Activated CD8-positive, alpha-beta memory T cell treated with anti-CD3 and anti-CD28 coated beads for 1 hour (primary cell): Measurements from ENCODE around the gene C5orf52.
"Not testable (repeated sequence)": the region's sequence is repeated elsewhere in the genome, so short reads cannot be mapped to it uniquely, and the experiment has no call there.

Experiments
- DNase-seq, 2 donors: peaks; one replicate each; pipeline ENCODE4 v3.0.0-alpha.2; 2020; ENCODE audit warnings: low read depth in 1 of 2; ENCODE audit errors: extremely low read depth in 1 of 2

Gene C5orf52

GRCh38 chr5:157670662-157671591 is at the start of gene C5orf52:
Gene C5orf52 (plus strand): TSS chr5:157671533. CDS start chr5:157671615, 82 bp downstream.
- no peak for DNase-seq

GRCh38 chr5:157624144-157624543 is 47.2 kb upstream of the C5orf52 start:
- no peak for DNase-seq

DNA sequence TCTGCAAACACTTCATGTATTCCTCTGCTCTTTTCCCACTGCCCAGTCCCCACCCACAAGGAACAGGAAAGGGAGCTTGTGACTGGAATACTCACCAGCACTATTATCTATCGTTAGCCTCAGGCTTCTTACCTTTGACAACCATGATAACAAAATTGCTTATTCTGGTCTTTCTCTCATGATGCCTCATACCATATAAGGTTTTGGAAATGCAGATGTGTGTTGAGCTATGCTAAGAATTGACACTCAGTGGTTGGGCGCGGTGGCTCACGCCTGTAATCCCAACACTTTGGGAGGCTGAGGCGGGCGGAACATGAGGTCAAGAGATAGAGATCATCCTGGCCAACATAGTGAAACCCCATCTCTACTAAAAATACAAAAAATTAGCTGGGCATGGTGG is 44.5 kb upstream of the C5orf52 start:
- no peak for DNase-seq

DNA sequence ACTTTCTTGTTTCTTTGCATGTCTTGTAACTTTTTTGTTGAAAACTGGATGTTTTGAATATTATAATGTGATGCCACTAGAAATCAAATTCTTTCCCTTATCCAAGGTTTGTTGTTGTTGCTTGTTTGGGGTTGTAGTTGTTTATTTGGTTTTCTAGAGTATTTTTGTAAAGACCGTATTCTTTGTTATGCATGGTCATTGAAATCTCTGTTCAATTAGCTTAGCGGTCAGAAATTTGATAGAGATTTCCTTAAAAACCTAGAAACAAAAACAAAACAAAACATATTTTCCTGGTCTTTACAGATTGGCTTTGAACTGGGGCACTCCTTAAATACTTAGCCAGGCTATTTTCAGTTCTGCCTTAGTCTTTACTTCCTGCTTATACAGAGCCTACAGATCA is 41.0 kb upstream of the C5orf52 start:
- DNase-seq, result no peak

DNA sequence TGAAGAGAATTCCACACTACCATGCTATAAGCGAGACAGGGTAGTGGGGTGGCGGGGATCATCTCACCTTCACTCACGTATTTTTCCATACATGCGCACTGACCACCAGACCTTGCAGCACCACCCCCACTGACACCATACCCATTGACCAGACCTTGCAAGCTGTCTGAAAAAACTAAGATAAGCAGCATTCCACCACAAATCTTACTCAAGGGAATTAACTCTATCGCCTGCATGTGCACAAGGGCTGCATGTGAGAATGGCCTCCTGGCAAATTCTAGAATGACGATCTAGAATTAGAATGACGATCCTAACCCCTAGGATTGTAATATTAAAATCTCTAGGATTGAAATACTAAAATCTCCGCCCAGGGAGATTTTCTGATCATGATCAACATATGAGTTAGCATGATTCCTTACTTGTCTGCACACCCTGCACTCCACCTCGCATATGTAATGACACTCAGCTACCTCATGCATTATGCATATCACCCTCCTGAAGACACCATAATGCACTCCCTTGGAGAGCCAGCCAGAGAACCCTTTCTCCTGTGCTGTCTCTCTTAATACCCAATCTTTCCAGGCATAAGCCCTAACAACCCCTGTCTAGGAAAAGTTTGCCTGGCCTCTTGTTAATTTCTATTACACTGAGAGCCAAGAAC is 30.8 kb upstream of the C5orf52 start:
- no peak for DNase-seq

- no peak for DNase-seq
These were observed 22.9 kb upstream of the C5orf52 start for GRCh38 chr5:157648275-157648990.

DNA sequence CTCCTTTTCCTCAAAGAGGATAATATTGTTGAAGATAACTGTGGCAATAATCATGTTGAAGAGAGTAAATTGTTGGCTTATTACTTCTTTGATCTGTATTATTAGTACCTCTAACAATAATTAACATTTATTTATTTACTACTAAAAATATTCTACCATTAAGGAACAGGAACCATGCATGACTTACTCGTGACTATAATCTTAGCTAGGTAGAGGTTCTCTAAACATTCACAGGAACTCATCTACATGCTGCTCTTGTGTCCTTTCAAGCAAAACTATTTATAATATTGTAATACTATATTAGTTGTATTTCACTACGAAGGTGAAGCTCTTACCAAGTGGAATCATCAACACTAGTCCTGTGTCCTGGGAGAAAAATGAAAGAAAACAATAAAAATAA is 22.2 kb upstream of the C5orf52 start:
- no peak for DNase-seq

DNA sequence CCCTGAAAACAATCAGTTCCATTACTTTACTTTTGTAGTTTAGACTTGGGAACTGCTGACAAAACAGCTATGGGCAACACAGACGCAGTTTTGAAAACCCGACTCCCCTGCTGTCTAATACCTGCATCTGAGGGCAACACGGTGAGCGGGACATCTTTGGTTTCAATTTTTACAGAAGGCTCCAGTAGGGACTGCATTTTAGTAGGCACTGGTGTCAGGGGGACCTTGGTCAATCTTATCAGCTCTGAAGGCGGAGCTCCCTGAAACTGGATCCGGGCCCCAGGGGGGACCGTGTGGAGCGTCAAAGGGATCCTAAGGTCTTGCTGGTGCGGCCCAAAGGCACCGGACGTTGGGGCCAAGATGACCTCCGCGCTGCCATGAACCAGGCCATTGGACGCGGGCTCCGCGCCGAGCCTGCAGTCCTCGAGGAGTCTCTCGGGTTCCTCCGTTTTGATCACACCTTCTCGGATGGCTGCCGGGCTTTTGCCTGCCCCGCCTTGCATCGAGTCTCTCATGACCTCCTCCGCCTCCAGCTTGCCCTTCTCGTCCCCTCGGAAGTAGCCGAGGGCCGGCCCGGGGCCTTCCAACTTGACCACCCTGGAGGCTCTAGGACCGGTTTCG is 20.2 kb upstream of the C5orf52 start:
- DNase-seq, result no peak

- peak; percentile 44 to 66 for DNase-seq
These were observed 19.5 kb upstream of the C5orf52 start for GRCh38 chr5:157651623-157652376.

DNA sequence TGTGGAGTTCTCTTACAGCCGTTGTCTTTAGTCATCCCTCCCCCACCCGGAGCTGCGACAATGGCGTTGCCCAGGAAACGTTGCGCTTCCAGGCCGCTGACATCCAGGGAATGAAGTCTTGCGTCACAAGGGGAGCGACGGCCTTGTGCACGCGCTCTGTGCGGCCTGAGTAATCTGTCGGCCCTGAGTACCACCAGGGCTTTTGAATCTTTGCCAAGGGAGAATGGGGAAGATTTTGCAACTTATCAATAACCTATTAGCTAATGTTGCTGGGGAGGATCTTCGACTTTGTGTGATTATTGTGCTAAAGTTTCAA is 19.0 kb upstream of the C5orf52 start, which contains the start of gene SOX30:
TSS of gene SOX30 (minus strand) at position 62 of the 316 bp plus-strand sequence. CDS start 360 bp downstream, outside the sequence.
- DNase-seq, result no peak

DNA sequence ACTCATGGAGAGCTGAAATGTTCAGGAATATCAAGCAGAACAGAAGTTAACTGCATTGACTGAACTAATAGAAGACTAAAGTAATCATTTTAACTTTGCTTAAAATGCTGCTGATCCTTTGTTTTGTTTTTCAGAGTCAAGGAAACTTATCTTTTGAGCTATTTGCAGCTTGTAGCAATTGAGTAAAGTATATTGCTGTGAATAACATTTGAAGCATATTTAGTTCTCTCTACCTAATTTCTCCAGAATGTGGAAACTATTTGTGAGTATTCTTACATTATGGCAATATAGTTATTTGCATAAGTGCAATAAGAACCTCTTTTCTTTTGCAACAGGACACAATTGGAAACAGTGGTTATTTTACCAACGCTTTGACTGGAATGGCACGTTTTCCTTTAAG is 13.8 kb upstream of the C5orf52 start:
- no peak for DNase-seq

DNA sequence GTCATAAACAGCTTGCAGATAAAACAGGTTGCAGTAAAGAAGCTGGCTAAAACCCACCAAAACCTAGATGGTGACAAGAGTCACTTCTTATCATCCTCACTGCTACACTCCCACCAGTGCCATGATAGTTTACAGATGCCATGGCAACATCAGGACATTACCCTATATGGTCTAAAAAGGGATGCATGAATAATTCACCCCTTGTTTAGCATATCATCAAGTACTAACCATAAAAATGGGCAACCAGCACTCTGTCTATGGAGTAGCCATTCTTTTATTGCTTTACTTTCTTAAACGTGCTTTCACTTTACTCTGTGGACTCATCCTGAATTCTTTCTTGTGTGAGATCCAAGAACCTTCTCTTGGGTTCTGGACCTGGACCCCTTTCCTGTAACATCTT is 12.4 kb upstream of the C5orf52 start:
- no peak for DNase-seq

DNA sequence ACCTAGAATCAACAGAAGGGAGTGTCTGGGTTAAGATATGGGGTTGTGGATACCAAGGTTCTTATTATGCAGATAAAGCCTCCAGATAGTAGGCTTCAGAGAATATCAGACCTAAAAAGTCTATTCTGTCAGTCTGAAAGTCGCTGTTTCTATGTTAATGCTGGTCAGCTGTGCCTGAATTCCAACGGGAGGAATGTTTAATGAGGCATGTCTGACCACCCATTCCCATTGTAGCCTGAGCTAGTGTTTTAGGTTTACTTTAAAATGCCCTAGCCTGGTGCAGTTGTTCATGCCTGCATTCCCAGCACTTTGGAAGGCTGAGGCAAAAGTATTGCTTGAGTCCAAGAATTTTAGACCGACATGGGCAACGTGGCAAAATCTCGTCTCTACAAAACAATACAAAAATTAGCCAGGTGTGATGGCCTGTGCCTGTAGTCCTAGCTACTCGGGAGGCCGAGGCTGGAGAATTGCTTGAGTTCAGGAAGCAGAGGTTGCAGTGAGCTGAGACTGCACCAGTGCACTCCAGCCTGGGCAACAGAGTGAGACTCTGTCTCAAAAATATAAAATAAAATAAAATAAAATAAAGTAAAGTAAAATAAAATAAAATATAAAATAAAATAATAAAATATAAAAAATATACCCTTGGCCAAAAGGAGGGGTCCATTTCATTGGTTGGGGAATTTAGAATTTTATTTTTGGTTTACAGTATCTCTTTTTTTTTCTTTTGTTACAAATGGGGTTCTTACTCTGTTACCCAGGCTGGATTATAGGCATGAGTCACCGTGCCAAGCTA is 11.3 kb upstream of the C5orf52 start:
- DNase-seq, result no peak

DNA sequence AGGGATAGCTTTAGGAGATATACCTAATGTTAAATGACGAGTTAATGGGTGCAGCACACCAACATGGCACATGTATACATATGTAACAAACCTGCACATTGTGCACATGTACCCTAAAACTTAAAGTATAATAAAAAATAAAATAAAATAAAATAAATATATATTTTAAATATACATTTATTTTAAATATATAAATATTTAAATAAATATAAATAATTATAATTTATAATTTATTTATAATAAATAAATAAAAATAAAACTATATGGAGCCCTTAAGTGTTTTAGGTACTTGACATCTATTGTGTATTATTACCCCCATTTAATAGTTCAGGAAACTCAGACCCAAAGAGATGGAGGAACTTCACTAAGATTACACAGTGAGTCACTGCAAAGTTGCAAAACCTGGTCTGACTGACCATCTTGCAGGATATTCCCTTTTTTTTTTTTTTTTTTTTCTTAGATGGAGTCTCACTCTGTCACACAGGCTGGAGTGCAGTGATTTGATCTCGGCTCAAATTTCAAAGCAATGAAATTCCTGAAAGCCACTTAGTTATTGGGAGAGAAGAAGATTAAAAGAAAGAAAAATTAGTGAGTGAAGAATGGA is 5.8 kb upstream of the C5orf52 start:
- DNase-seq, result no peak

- no peak for DNase-seq
These were observed 3.0 kb upstream of the C5orf52 start for GRCh38 chr5:157668356-157668755.

DNA sequence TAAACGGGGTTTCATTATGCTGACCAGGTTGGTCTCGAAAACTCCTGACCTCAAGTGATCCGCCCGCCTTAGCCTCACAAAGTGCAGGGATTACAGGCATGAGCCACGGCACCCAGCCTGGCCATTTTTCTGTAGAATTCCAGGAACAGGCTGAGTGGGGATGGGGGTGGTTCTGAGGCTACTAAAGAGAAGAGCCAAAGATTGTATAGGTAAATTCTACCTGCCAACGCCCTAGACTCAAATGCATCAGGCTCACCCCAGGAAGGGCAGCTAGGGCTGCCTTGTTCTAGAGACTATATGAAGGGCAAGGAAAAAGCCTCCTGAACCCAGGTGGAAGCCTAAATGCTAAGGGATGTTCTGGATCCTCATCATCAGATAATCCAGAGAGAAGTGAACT is 1.6 kb upstream of the C5orf52 start:
- DNase-seq, result no peak

- DNase-seq, result no peak
These were observed 428 bp downstream of the C5orf52 start for GRCh38 chr5:157671592-157672330.

DNA sequence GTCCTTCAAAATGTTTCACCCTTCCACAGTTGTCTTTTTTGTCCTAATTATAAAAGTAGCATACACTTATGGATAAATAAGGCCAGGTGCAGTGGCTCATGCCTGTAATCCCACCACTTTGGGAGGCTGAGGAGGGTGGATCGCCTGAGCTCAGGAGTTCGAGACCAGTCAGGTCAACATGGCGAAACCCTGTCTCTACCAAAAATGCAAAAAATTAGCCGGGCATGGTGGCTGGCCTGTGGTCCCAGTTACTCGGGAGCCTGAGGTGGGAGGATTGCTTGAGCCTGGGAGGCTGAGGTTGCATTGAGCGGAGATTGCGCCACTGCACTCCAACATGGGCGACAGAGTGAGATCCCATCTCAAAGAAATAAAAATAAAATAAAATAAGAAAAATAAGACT is 1.6 kb downstream of the C5orf52 start:
- no peak for DNase-seq

DNA sequence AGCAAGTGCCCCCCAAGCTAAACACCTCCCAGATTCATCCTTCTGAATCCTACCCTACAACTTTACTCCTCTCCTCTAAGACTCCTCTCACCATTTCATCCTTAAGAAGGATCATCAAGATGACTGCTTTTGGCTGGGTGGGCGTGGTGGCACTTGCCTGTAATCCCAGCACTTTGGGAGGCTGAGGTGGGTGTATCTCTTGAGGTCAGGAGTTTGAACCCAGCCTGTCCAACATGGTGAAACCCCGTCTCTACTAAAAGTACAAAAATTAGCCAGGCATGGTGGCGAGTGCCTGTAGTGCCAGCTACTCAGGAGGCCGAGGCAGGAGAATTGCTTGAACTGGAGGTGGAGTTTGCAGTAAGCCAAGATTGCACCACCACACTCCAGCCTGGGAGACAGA is 3.0 kb downstream of the C5orf52 start:
- not testable (repeated sequence) for DNase-seq
